Measurements from ENCODE around the gene ELFN1. TPM values are rescaled to one million over a fixed set of nuclear protein-coding genes. Genes with fewer than 3 reads are reported as not detected.

The ELFN1 gene
- total and polyA plus RNA-seq, 2 donors (not counting 3 experiments of a cell fraction or from before 2014, with no cell fraction given): 0.37 to 1.0 TPM

DNA sequence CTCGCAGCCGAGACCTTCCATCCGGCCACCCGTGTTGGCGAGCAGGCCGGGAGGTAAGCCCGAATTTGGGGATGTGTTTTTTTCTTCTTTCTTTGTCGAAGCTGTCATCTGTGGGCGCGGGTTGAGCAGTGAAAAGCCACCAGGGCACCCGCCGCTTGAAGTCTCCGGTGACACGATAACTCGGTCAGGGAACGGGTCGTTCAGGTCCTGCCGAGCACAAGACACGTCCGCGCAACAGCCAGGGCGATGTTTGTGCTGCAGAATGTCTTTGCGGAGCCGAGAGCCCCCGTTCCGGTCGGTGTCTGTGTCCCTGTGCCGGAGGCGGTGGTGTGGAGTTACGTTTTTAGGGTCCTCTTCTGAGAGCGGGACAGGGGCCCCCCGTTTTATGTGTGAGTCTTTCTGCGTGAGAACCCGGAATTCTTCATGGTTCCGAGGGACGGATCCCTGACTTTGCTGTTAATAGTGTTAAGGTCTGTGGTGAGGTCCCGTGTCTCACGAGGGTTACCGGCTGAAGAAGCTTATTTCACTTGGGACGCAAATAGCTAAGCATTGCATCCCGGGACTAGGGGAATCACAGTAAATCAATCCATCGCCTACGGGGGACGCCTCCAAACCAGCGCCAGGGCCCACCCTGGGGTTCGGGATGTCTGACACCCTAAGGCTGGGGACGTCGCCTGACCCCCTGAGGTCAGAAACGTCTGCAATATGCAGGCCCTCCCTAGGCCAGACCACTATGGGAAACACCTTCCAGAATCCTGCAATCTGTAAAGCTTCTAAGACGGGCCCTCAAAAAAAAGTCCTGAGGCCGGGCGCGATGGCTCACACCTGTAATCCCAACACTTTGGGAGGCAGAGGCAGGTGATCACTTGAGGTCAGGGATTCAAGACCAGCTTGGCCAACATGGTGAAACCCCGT, 99.5 kb downstream of the ELFN1 start:
- CTCF ChIA-PET: interaction anchor here (1.0 kb wide), 1 partner anchor 11 kb away, joined by 3 read pairs; no protein-coding TSS in a partner anchor
- FAIRE-seq: no peak

More for the DNA sequence above, 99.5 kb downstream of the ELFN1 start:
- Histone ChIP-seq H4K20me1 (replicated peaks; ENCODE audit: control insufficient read depth, extremely low read depth, insufficient read depth, low read length) (no peaks in the 10 kb centered on the region), H3K9ac (replicated peaks; ENCODE audit: extremely low read depth, insufficient read depth, low read length) (no peak overlapping the region), H2AFZ (ENCODE audit: low read depth, low read length) (no peak overlapping the region), H3K9me3 (replicated peaks; ENCODE audit: control insufficient read depth, insufficient read depth, low read length) (no peaks in the 10 kb centered on the region), H3K79me2 (ENCODE audit: control insufficient read depth, insufficient read depth, low read length) (no peaks in the 10 kb centered on the region), H3K9me1 (replicated peaks; ENCODE audit: control insufficient read depth, extremely low read depth, insufficient read depth, low read length) (no peaks in the 10 kb centered on the region), H3K4me3 (replicated peaks in 1 of 3; ENCODE audit: insufficient read depth in 1 of 3, low read depth in 1 of 3, low read length in 3 of 3) (no peak overlapping the region), H3K27ac (ENCODE audit: insufficient read depth, low read depth, low read length) (no peak overlapping the region), H3K4me2 (ENCODE audit: insufficient read depth, low read length) (no peak overlapping the region), H3K4me1 (ENCODE audit: control insufficient read depth, extremely low read depth, insufficient read depth, low read length) (no peaks in the 10 kb centered on the region), H3K36me3 (ENCODE audit: control insufficient read depth in 2 of 2, extremely low read depth in 1 of 2, insufficient read depth in 2 of 2, low read length in 2 of 2) (no peaks in the 10 kb centered on the region), H3K27me3 (ENCODE audit: control insufficient read depth in 2 of 2, insufficient read depth in 2 of 2, low read length in 2 of 2) (no peaks in the 10 kb centered on the region)
- dilution Hi-C loops (cut with MboI; ENCODE audit: extremely low pct_ligation_motif_present, low sequenced_read_pairs) (no loop called here), intact Hi-C loops (cut with micrococcal nuclease) (no loop called here)
- no TSS peak for BruUV-seq (replicated peaks)
- TF ChIP-seq, protein P1, sequence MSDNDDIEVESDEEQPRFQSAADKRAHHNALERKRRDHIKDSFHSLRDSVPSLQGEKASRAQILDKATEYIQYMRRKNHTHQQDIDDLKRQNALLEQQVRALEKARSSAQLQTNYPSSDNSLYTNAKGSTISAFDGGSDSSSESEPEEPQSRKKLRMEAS (IDR thresholded peaks at IDR 0.05; ENCODE audit: insufficient read depth, insufficient read length): no peak
- TF ChIP-seq, protein P2, sequence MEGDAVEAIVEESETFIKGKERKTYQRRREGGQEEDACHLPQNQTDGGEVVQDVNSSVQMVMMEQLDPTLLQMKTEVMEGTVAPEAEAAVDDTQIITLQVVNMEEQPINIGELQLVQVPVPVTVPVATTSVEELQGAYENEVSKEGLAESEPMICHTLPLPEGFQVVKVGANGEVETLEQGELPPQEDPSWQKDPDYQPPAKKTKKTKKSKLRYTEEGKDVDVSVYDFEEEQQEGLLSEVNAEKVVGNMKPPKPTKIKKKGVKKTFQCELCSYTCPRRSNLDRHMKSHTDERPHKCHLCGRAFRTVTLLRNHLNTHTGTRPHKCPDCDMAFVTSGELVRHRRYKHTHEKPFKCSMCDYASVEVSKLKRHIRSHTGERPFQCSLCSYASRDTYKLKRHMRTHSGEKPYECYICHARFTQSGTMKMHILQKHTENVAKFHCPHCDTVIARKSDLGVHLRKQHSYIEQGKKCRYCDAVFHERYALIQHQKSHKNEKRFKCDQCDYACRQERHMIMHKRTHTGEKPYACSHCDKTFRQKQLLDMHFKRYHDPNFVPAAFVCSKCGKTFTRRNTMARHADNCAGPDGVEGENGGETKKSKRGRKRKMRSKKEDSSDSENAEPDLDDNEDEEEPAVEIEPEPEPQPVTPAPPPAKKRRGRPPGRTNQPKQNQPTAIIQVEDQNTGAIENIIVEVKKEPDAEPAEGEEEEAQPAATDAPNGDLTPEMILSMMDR (IDR thresholded peaks at IDR 0.05; ENCODE audit: extremely low read depth in 1 of 2, insufficient read depth in 1 of 2, low read depth in 1 of 2, low read length in 2 of 2): no peak
- TF ChIP-seq POLR2A (IDR thresholded peaks at IDR 0.05; ENCODE audit: low read depth, low read length) (no peak), GATA2 (IDR thresholded peaks at IDR 0.05; ENCODE audit: insufficient read depth, insufficient read length, low read depth, low read length) (no peak), JUN (IDR thresholded peaks at IDR 0.05; ENCODE audit: borderline replicate concordance, insufficient read depth, insufficient read length, low read depth) (no peak), FOS (IDR thresholded peaks at IDR 0.05; ENCODE audit: borderline replicate concordance, insufficient read depth, low read length) (no peak), POLR2AphosphoS5 (IDR thresholded peaks at IDR 0.05; ENCODE audit: insufficient read depth, low read depth, low read length) (no peak), EZH2 (IDR thresholded peaks at IDR 0.05; ENCODE audit: borderline replicate concordance, low read depth, low read length, severe bottlenecking) (no peak), MYC (IDR thresholded peaks at IDR 0.05; ENCODE audit: low read depth, low read length) (no peak)
- no peak for DNase-seq (ENCODE audit: low read depth, low spot score)
- POLR2A ChIA-PET: no interaction called here

All from endothelial cell of umbilical vein (primary cell).